K562 (cell line): ENCODE results near the gene GAMT. TPM values are rescaled to one million over a fixed set of nuclear protein-coding genes. Genes with fewer than 3 reads are reported as not detected.

Experiments
- MAX ChIP-seq: sonication (generic); formaldehyde crosslinking; IDR thresholded peaks from 2 replicates; pipeline ENCODE4 v1.9.0; 2022; ENCODE audit warnings: mild to moderate bottlenecking, missing genetic modification reagents
- MGA ChIP-seq: fragments of 450-650 bp; IDR thresholded peaks from 2 replicates; pipeline ENCODE4 v1.6.1; 2016; ENCODE audit warnings: mild to moderate bottlenecking, moderate library complexity
- polyA plus RNA-seq, 8 experiments: library from polyadenylated mRNA; depleted of rRNA in 4 of 8; stranded (reverse) in 5 of 8; unstranded in 3 of 8; fragments of >200 nt; fragmentation: Nextera tagmentation in 2 of 8; fragmentation: Illumina TruSeq in 1 of 8; extraction: Ambion mirVana in 2 of 8; extraction: Trizol in 1 of 8; gene quantifications; 2 replicates each; pipeline versions ENCODE4 v1.2.1 to v1.2.3, GENCODE V29; 2011 to 2014; ENCODE audit warnings: inconsistent platforms in 1 of 8, missing spikeins in 1 of 8
- total RNA-seq, 7 experiments: library from RNA; depleted of rRNA in 6 of 7; stranded (reverse); fragments of >200 nt in 6 of 7; fragmentation: Illumina TruSeq in 2 of 7; extraction: Trizol in 2 of 7; gene quantifications; 2 replicates each; pipeline versions ENCODE4 v1.2.1 to v1.2.3, GENCODE V29; 2011 to 2021; ENCODE audit warnings: low replicate concordance in 1 of 7

The GAMT gene
- total and polyA plus RNA-seq, 9 of the 15 experiments (the other 6 are each of a cell fraction or from before 2014, with no cell fraction given), result 1.3 to 35.3 (median 27.2) TPM

GRCh38 chr19:1389033-1389940 is 12.1 kb downstream of the GAMT start (continued):
- TF ChIP-seq MGA (no peak), MAX (CRISPR knock-in tag) (peak; percentile 76; the same call in 1 of the 2 replicates)
